K562 (cell line): Measurements from ENCODE around the gene RPL39L. TPM values are rescaled to one million over a fixed set of nuclear protein-coding genes. Genes with fewer than 3 reads are reported as not detected.
A peak's percentile ranks its signal among the peaks of the same experiment; 100 is the strongest.

ENCODE experiments used
- ATAC-seq: fragments of 200-7000 bp; cut with Tn5 transposase; 3 replicates; pipeline ENCODE4 v1.9.1; 2020; ENCODE audit warnings: moderate library complexity
- BruUV-seq: library from RNA; stranded (reverse); fragments of 400-500 nt; replicated peaks from 2 replicates; lab custom pipeline; 2021; lab: Mats Ljungman, UMichigan
- CTCF ChIA-PET: fragments of 300-600 bp; formaldehyde crosslinking; extraction: SDS; loops from one replicate; lab custom pipeline; 2021; ENCODE audit warnings: low intra/inter-chr PET ratio; lab: Yijun Ruan, JAX
- POLR2A ChIA-PET: fragments of 300-600, 350-650 bp; sonication (Branson Sonifier 250); formaldehyde crosslinking; extraction: SDS; loops from one replicate; lab custom pipeline; 2021; ENCODE audit warnings: antibody characterized with exemption, inconsistent platforms; lab: Yijun Ruan, JAX
- DNase-seq, 4 experiments: peaks; one replicate each; pipeline versions ENCODE4 v3.0.0 to v3.0.0-alpha.2; 2011 to 2018; ENCODE audit warnings: low spot score in 3 of 4, mixed read lengths in 3 of 4; ENCODE audit errors: extremely low read depth in 1 of 4
- FAIRE-seq: peaks from 2 replicates; lab custom pipeline; 2011; peaks lifted over from hg19 to GRCh38; lab: Jason Lieb, UNC
- H2AFZ ChIP-seq: 2 replicates; pipeline ENCODE4 v1.6.0; 2011; ENCODE audit warnings: low read depth, low read length, control low read depth, inconsistent platforms
- H3K27ac ChIP-seq: fragments of 200-600 bp; 3 replicates; pipeline ENCODE4 v1.8.0; 2011; ENCODE audit warnings: low read depth, mild to moderate bottlenecking, control low read depth, inconsistent platforms, low read length, moderate library complexity, mixed read lengths; ENCODE audit errors: extremely low read depth
- H3K27me3 ChIP-seq, 2 experiments: fragments of 300-600 bp in 1 of 2; 2 replicates in 1 of 2; 3 replicates in 1 of 2; pipeline versions ENCODE4 v1.6.0 to v1.8.0; 2011; ENCODE audit warnings: inconsistent platforms in 2 of 2, low read length in 2 of 2, mild to moderate bottlenecking in 1 of 2, mixed read lengths in 1 of 2, moderate library complexity in 1 of 2; ENCODE audit not compliant: control insufficient read depth in 2 of 2, insufficient read depth in 2 of 2
- H3K36me3 ChIP-seq: fragments of 300-600 bp; 3 replicates; pipeline ENCODE4 v1.8.0; 2011; ENCODE audit warnings: mild to moderate bottlenecking, low read length, inconsistent platforms; ENCODE audit not compliant: control insufficient read depth, insufficient read depth
- H3K4me1 ChIP-seq, 2 experiments: fragments of 200-600 bp in 1 of 2; replicated peaks in 1 of 2; 2 replicates in 1 of 2; 3 replicates in 1 of 2; pipeline versions ENCODE4 v1.5.1 to v1.8.0; 2011; ENCODE audit warnings: inconsistent platforms in 2 of 2, low read length in 2 of 2, mild to moderate bottlenecking in 1 of 2, mixed read lengths in 1 of 2, moderate library complexity in 1 of 2; ENCODE audit not compliant: control insufficient read depth in 2 of 2, insufficient read depth in 2 of 2
- H3K4me2 ChIP-seq: 2 replicates; pipeline ENCODE4 v1.6.1; 2011; ENCODE audit warnings: low read length, control low read depth, inconsistent platforms, mixed read lengths; ENCODE audit not compliant: insufficient read depth
- H3K4me3 ChIP-seq: fragments of 200-600 bp; sonication (generic), shearing (Covaris generic); 2 replicates; pipeline ENCODE4 v1.5.1; 2016; ENCODE audit warnings: control low read depth, inconsistent platforms
- H3K79me2 ChIP-seq: fragments of 200-600 bp; 3 replicates; pipeline ENCODE4 v1.8.0; 2011; ENCODE audit warnings: low read length, inconsistent platforms; ENCODE audit not compliant: control insufficient read depth, insufficient read depth
- H3K9ac ChIP-seq, 2 experiments: 2 replicates each; pipeline versions ENCODE4 v1.6.0 to v1.6.1; 2011; ENCODE audit warnings: low read depth in 2 of 2, low read length in 2 of 2, control low read depth in 1 of 2, inconsistent platforms in 1 of 2, mild to moderate bottlenecking in 1 of 2, mixed read lengths in 1 of 2; ENCODE audit not compliant: insufficient read depth in 1 of 2
- H3K9me1 ChIP-seq: one replicate; pipeline ENCODE4 v1.6.0; 2011; ENCODE audit warnings: inconsistent platforms, mild to moderate bottlenecking, low read length, moderate library complexity; ENCODE audit not compliant: control insufficient read depth, insufficient read depth
- H3K9me3 ChIP-seq: replicated peaks from 2 replicates; pipeline ENCODE4 v1.5.1; 2011; ENCODE audit warnings: low read depth, low read length, inconsistent platforms; ENCODE audit not compliant: control insufficient read depth, insufficient read depth
- H4K20me1 ChIP-seq: replicated peaks from 2 replicates; pipeline ENCODE4 v1.6.1; 2011; ENCODE audit warnings: low read length, inconsistent platforms, mixed read lengths; ENCODE audit not compliant: control insufficient read depth, insufficient read depth
- CBX5 ChIP-seq: IDR thresholded peaks from 2 replicates; pipeline ENCODE4 v1.6.1; 2014; ENCODE audit warnings: low read depth, borderline replicate concordance
- CHD4 ChIP-seq: fragments of 200-600 bp; sonication (generic); IDR thresholded peaks from 3 replicates; pipeline ENCODE4 v1.6.1; 2012; ENCODE audit warnings: low read depth, mild to moderate bottlenecking, mixed read lengths, low read length, inconsistent platforms; ENCODE audit not compliant: insufficient read depth, insufficient replicate concordance, poor library complexity, severe bottlenecking
- HDAC6 ChIP-seq: IDR thresholded peaks from 2 replicates; pipeline ENCODE4 v1.6.1; 2012; ENCODE audit warnings: low read depth, mild to moderate bottlenecking, control low read depth, inconsistent platforms, low read length, moderate library complexity
- KAT8 ChIP-seq: fragments of 450-650 bp; IDR thresholded peaks from 2 replicates; pipeline ENCODE4 v1.6.1; 2016; ENCODE audit warnings: low read depth, mild to moderate bottlenecking
- NR1H2 ChIP-seq: sonication (generic); formaldehyde crosslinking; IDR thresholded peaks from 2 replicates; pipeline ENCODE4 v1.4.0; 2020; ENCODE audit warnings: mild to moderate bottlenecking, missing genetic modification reagents
- POLR2AphosphoS2 ChIP-seq: IDR thresholded peaks from 2 replicates; pipeline ENCODE4 v1.6.1; 2012; ENCODE audit warnings: low read length, improper control_type of control experiment
- SAFB2 ChIP-seq: fragments of 200-400 bp; formaldehyde crosslinking; IDR thresholded peaks from 2 replicates; pipeline ENCODE4 v1.6.1; 2018; ENCODE audit warnings: borderline replicate concordance, low read length, low read depth, moderate library complexity; ENCODE audit not compliant: severe bottlenecking
- SNAPC5 ChIP-seq: fragments of 250-450 bp; sonication (Bioruptor Pico); IDR thresholded peaks from 2 replicates; pipeline ENCODE4 v1.8.0; 2021; ENCODE audit warnings: moderate library complexity, mild to moderate bottlenecking, inconsistent platforms
- SNRNP70 ChIP-seq: fragments of 200-400 bp; formaldehyde crosslinking; optimal IDR thresholded peaks from 2 replicates; pipeline ENCODE3; 2017; ENCODE audit warnings: low read depth, low read length
- TFAM ChIP-seq: fragments of 250-450 bp; sonication (Bioruptor Pico); conservative IDR thresholded peaks from 2 replicates; pipeline ENCODE4 v1.5.0; 2021; ENCODE audit warnings: mild to moderate bottlenecking, moderate library complexity
- USF2 ChIP-seq: sonication (generic); formaldehyde crosslinking; IDR thresholded peaks from 2 replicates; pipeline ENCODE4 v1.5.0; 2020; ENCODE audit warnings: missing genetic modification reagents
- YBX1 ChIP-seq: fragments of 450-650 bp; IDR thresholded peaks from 2 replicates; pipeline ENCODE4 v1.7.1; 2016; ENCODE audit warnings: mild to moderate bottlenecking
- ZNF316 ChIP-seq: fragments of 450-650 bp; IDR thresholded peaks from 2 replicates; pipeline ENCODE4 v1.6.1; 2016
- ZNF551 ChIP-seq: fragments of 250-450 bp; sonication (Bioruptor Pico); IDR thresholded peaks from 2 replicates; pipeline ENCODE4 v1.5.0; 2021; ENCODE audit warnings: mild to moderate bottlenecking, moderate library complexity
- WGBS: fragments of 100-300 bp; shearing (Covaris generic); methylation state at CpG from one replicate; pipeline ENCODE4 v1.1.6; 2016; ENCODE audit warnings: low coverage, mixed read lengths; ENCODE audit not compliant: insufficient coverage; ENCODE audit errors: missing lambda C conversion rate; 5-methylcytosine and 5-hydroxymethylcytosine counted together
- in situ Hi-C: fragments of 300-500 bp; cut with MboI; formaldehyde crosslinking; loops from 4 replicates; pipeline ENCODE4 v1.15.0; 2018; ENCODE audit warnings: inconsistent platforms, mixed read lengths
- intact Hi-C: fragments of 100-400 bp; cut with micrococcal nuclease; formaldehyde crosslinking; loops from 2 replicates; pipeline ENCODE4 v1.14.2; 2022
- polyA plus RNA-seq, 8 experiments: library from polyadenylated mRNA; depleted of rRNA in 4 of 8; stranded (reverse) in 5 of 8; unstranded in 3 of 8; fragments of >200 nt; fragmentation: Nextera tagmentation in 2 of 8; fragmentation: Illumina TruSeq in 1 of 8; extraction: Ambion mirVana in 2 of 8; extraction: Trizol in 1 of 8; gene quantifications; 2 replicates each; pipeline versions ENCODE4 v1.2.1 to v1.2.3, GENCODE V29; 2011 to 2014; ENCODE audit warnings: inconsistent platforms in 1 of 8, missing spikeins in 1 of 8
- total RNA-seq, 7 experiments: library from RNA; depleted of rRNA in 6 of 7; stranded (reverse); fragments of >200 nt in 6 of 7; fragmentation: Illumina TruSeq in 2 of 7; extraction: Trizol in 2 of 7; gene quantifications; 2 replicates each; pipeline versions ENCODE4 v1.2.1 to v1.2.3, GENCODE V29; 2011 to 2021; ENCODE audit warnings: low replicate concordance in 1 of 7

Gene RPL39L
- total and polyA plus RNA-seq, 9 of the 15 experiments (the other 6 are each of a cell fraction or from before 2014, with no cell fraction given), result 15.0 to 122 (median 45.5) TPM

GRCh38 chr3:187186801-187187421 is 47.6 kb upstream of the RPL39L start (continued):
- TF ChIP-seq SAFB2, result no peak
- TF ChIP-seq POLR2AphosphoS2, result no peak
- TF ChIP-seq ZNF316, result peak; percentile 27; the same call in 1 of the 2 replicates
- no peak for TF ChIP-seq KAT8
- no peak for TF ChIP-seq SNAPC5 (CRISPR knock-in tag)
- TF ChIP-seq NR1H2 (CRISPR knock-in tag), result no peak
- no peak for TF ChIP-seq ZNF551 (CRISPR knock-in tag)
- no peak for TF ChIP-seq TFAM (CRISPR knock-in tag)
- no peak for TF ChIP-seq YBX1

- Histone ChIP-seq H3K36me3 (no peaks in the 10 kb centered on the region), H3K9me3 (no peaks in the 10 kb centered on the region), H3K4me3 (no peak overlapping the region), H3K27ac (peak overlapping the region; percentile 36; the same call in 1 of the 3 replicates), H3K79me2 (no peaks in the 10 kb centered on the region), H3K9ac (no peak overlapping the region), H2AFZ (peak overlapping the region; percentile 43)
- no peak; the same call in 2 of the 3 replicates for ATAC-seq
- in situ Hi-C loops (no loop called here), intact Hi-C loops (no loop called here)
- FAIRE-seq, result no peak
- ChIA-PET CTCF (no interaction called here), POLR2A (interaction anchor here (0.8 kb wide), 1 partner anchor 13 kb away, joined by 3 read pairs; no protein-coding TSS in a partner anchor)
- BruUV-seq, result no TSS peak
- TF ChIP-seq SNRNP70, result no peak
- no peak for TF ChIP-seq USF2 (CRISPR knock-in tag)
- TF ChIP-seq CHD4, result no peak
- no peak for TF ChIP-seq CBX5
- TF ChIP-seq HDAC6, result no peak
- TF ChIP-seq, all 486 proteins: peak for 0
- no peak for DNase-seq
- Histone ChIP-seq H3K4me2 (no peak overlapping the region), H3K27me3 (peaks cover 7 to 14% of the 10 kb centered on the region in 2 experiments; a peak in 3 of 5 replicates), H3K4me1 (peaks cover 3 to 15% of the 10 kb centered on the region in 2 experiments; a peak in 3 of 5 replicates), H3K9me1 (no peaks in the 10 kb centered on the region), H4K20me1 (no peaks in the 10 kb centered on the region)
- 12% methylated on average over 2 of the region's 2 CpGs for WGBS
Measured at GRCh38 chr3:187186375-187186774, 47.1 kb upstream of the RPL39L start.
